H9 (cell line): ENCODE measurements around the gene KLHL20. TPM values are rescaled to one million over a fixed set of nuclear protein-coding genes. Genes with fewer than 3 reads are reported as not detected.

Source experiments
- DNase-seq: peaks from one replicate; pipeline ENCODE4 v3.0.0-alpha.2; 2017
- H2AFZ ChIP-seq: one replicate; pipeline ENCODE4 v1.6.1; 2013; ENCODE audit warnings: mild to moderate bottlenecking, low read length, control low read depth, moderate library complexity
- H2AK5ac ChIP-seq: 2 replicates; pipeline ENCODE4 v1.6.1; 2013; ENCODE audit warnings: low read length, control low read depth, mixed read lengths; ENCODE audit not compliant: insufficient read length
- H2BK120ac ChIP-seq: one replicate; pipeline ENCODE4 v1.6.1; 2013; ENCODE audit warnings: low read depth, mild to moderate bottlenecking, low read length, control low read depth, inconsistent platforms; ENCODE audit not compliant: poor library complexity, severe bottlenecking
- H2BK12ac ChIP-seq: 2 replicates; pipeline ENCODE4 v1.6.1; 2013; ENCODE audit warnings: low read length, control low read depth, mixed read lengths, low read depth; ENCODE audit not compliant: insufficient read length
- H2BK15ac ChIP-seq: 2 replicates; pipeline ENCODE4 v1.6.1; 2013; ENCODE audit warnings: low read depth, low read length, control low read depth
- H2BK20ac ChIP-seq: one replicate; pipeline ENCODE4 v1.6.1; 2013; ENCODE audit warnings: low read depth, mild to moderate bottlenecking, low read length, control low read depth, inconsistent platforms; ENCODE audit not compliant: poor library complexity, severe bottlenecking
- H2BK5ac ChIP-seq: 2 replicates; pipeline ENCODE4 v1.6.1; 2013; ENCODE audit warnings: low read length, control low read depth, mixed read lengths; ENCODE audit not compliant: insufficient read length
- H3K14ac ChIP-seq: 2 replicates; pipeline ENCODE4 v1.6.1; 2013; ENCODE audit warnings: low read length, control low read depth; ENCODE audit not compliant: insufficient read depth
- H3K18ac ChIP-seq: 2 replicates; pipeline ENCODE4 v1.6.1; 2013; ENCODE audit warnings: low read depth, mild to moderate bottlenecking, mixed read lengths, low read length, control low read depth; ENCODE audit not compliant: insufficient read length
- H3K23ac ChIP-seq: 2 replicates; pipeline ENCODE4 v1.6.1; 2013; ENCODE audit warnings: low read length, control low read depth, mixed read lengths, low read depth; ENCODE audit not compliant: insufficient read length
- H3K23me2 ChIP-seq: 2 replicates; pipeline ENCODE4 v1.6.1; 2013; ENCODE audit warnings: low read depth, mild to moderate bottlenecking, mixed read lengths, low read length, control low read depth; ENCODE audit not compliant: insufficient read length, poor library complexity, severe bottlenecking
- H3K27ac ChIP-seq: 2 replicates; pipeline ENCODE4 v1.5.1; 2013; ENCODE audit warnings: low read length, control low read depth, mixed read lengths, low read depth; ENCODE audit not compliant: insufficient read length
- H3K27me3 ChIP-seq: 2 replicates; pipeline ENCODE4 v1.6.1; 2013; ENCODE audit warnings: low read length, control low read depth, inconsistent platforms; ENCODE audit not compliant: insufficient read depth
- H3K4ac ChIP-seq: 2 replicates; pipeline ENCODE4 v1.6.1; 2013; ENCODE audit warnings: low read depth, mild to moderate bottlenecking, control low read depth, inconsistent platforms, low read length, moderate library complexity
- H3K4me1 ChIP-seq: 2 replicates; pipeline ENCODE4 v1.6.1; 2013; ENCODE audit warnings: low read length, control low read depth, inconsistent platforms; ENCODE audit not compliant: insufficient read depth
- H3K4me2 ChIP-seq: 2 replicates; pipeline ENCODE4 v1.6.1; 2013; ENCODE audit warnings: low read length, control low read depth, mixed read lengths; ENCODE audit not compliant: insufficient read length, insufficient read depth
- H3K56ac ChIP-seq: 2 replicates; pipeline ENCODE4 v1.6.1; 2013; ENCODE audit warnings: low read depth, mild to moderate bottlenecking, mixed read lengths, low read length, control low read depth; ENCODE audit not compliant: insufficient read length
- H3K79me1 ChIP-seq: 2 replicates; pipeline ENCODE4 v1.6.1; 2013; ENCODE audit warnings: low read depth, mild to moderate bottlenecking, moderate library complexity, low read length, control low read depth, inconsistent platforms; ENCODE audit not compliant: insufficient read depth, poor library complexity, severe bottlenecking
- H3K79me2 ChIP-seq: 2 replicates; pipeline ENCODE4 v1.6.1; 2013; ENCODE audit warnings: low read length, control low read depth, inconsistent platforms; ENCODE audit not compliant: insufficient read depth
- H3K9ac ChIP-seq: 2 replicates; pipeline ENCODE4 v1.6.1; 2013; ENCODE audit warnings: low read length, control low read depth, mixed read lengths; ENCODE audit not compliant: insufficient read length; ENCODE audit errors: extremely low read depth
- H3K9me3 ChIP-seq: one replicate; pipeline ENCODE4 v1.6.1; 2013; ENCODE audit warnings: low read depth, low read length, inconsistent platforms; ENCODE audit not compliant: control insufficient read depth
- H3T11ph ChIP-seq: one replicate; pipeline ENCODE4 v1.6.1; 2013; ENCODE audit warnings: mild to moderate bottlenecking, low read length, control low read depth, inconsistent platforms
- H4K20me1 ChIP-seq: one replicate; pipeline ENCODE4 v1.6.1; 2013; ENCODE audit not compliant: control insufficient read depth, insufficient read length, insufficient read depth
- H4K5ac ChIP-seq: 2 replicates; pipeline ENCODE4 v1.6.1; 2013; ENCODE audit warnings: low read depth, mild to moderate bottlenecking, mixed read lengths, low read length, control low read depth; ENCODE audit not compliant: insufficient read length
- H4K8ac ChIP-seq: replicated peaks from 2 replicates; pipeline ENCODE4 v1.6.1; 2013; ENCODE audit warnings: low read length, control low read depth, mixed read lengths, low read depth; ENCODE audit not compliant: insufficient read length
- H4K91ac ChIP-seq: 2 replicates; pipeline ENCODE4 v1.6.1; 2013; ENCODE audit warnings: low read depth, mild to moderate bottlenecking, moderate library complexity, mixed read lengths, low read length, control low read depth; ENCODE audit not compliant: insufficient read length
- H3K27ac Mint-ChIP-seq, 3 experiments: 2 replicates in 2 of 3; 3 replicates in 1 of 3; pipeline ENCODE4 v1.8.0; 2020 to 2021; ENCODE audit warnings: mixed read lengths in 3 of 3, mild to moderate bottlenecking in 1 of 3, moderate library complexity in 1 of 3
- H3K27me3 Mint-ChIP-seq: 2 replicates; pipeline ENCODE4 v1.8.0; 2021; ENCODE audit warnings: low read depth, mild to moderate bottlenecking, moderate library complexity, mixed read lengths
- H3K36me3 Mint-ChIP-seq, 3 experiments: 2 replicates in 2 of 3; 3 replicates in 1 of 3; pipeline ENCODE4 v1.8.0; 2020 to 2021; ENCODE audit warnings: low read depth in 3 of 3, mixed read lengths in 3 of 3; ENCODE audit not compliant: insufficient read depth in 1 of 3
- H3K4me1 Mint-ChIP-seq, 2 experiments: 2 replicates each; pipeline ENCODE4 v1.8.0; 2020; ENCODE audit warnings: mixed read lengths in 2 of 2
- H3K4me3 Mint-ChIP-seq, 2 experiments: 2 replicates in 1 of 2; 3 replicates in 1 of 2; pipeline ENCODE4 v1.8.0; 2020 to 2021; ENCODE audit warnings: mild to moderate bottlenecking in 2 of 2, mixed read lengths in 2 of 2, moderate library complexity in 1 of 2
- H3K9me3 Mint-ChIP-seq, 2 experiments: 2 replicates in 1 of 2; 3 replicates in 1 of 2; pipeline ENCODE4 v1.8.0; 2020; ENCODE audit warnings: mild to moderate bottlenecking in 2 of 2, mixed read lengths in 2 of 2, moderate library complexity in 1 of 2
- CTCF ChIP-seq: fragments of 200-600 bp; sonication (generic); conservative IDR thresholded peaks from 3 replicates; pipeline ENCODE4 v1.8.0; 2021; ENCODE audit warnings: antibody characterized with exemption, mild to moderate bottlenecking
- WGBS: extraction: QIAGEN DNeasy Blood & Tissue Kit; methylation state at CpG from one replicate; pipeline ENCODE4 v1.1.7; 2013; ENCODE audit warnings: missing lambda C conversion rate, low lambda C conversion rate, mixed read lengths; ENCODE audit not compliant: insufficient read length; ENCODE audit errors: extremely low coverage; 5-methylcytosine and 5-hydroxymethylcytosine counted together
- total RNA-seq: library from RNA; stranded (reverse); gene quantifications from 2 replicates; pipeline ENCODE4 v1.2.1, GENCODE V29; 2021

KLHL20 gene
- total RNA-seq, 1 experiment from 2014 or later, result 12.2 TPM

- Histone ChIP-seq H3K4me2 (no peak overlapping the region), H3K56ac (no peak overlapping the region), H3K9ac (no peak overlapping the region), H4K20me1 (no peaks in the 10 kb centered on the region), H3K27ac (no peak overlapping the region), H2BK15ac (no peak overlapping the region), H2BK20ac (no peak overlapping the region), H2BK5ac (no peak overlapping the region), H3K23ac (no peak overlapping the region), H2AK5ac (no peak overlapping the region), H3T11ph (no peak overlapping the region), H2AFZ (no peak overlapping the region), H3K79me2 (no peaks in the 10 kb centered on the region), H3K9me3 (no peaks in the 10 kb centered on the region), H4K5ac (no peak overlapping the region), H3K23me2 (no peaks in the 10 kb centered on the region), H2BK120ac (no peak overlapping the region), H4K8ac (no peak overlapping the region), H3K79me1 (no peaks in the 10 kb centered on the region), H3K4ac (no peak overlapping the region), H3K4me1 (no peaks in the 10 kb centered on the region), H3K14ac (no peak overlapping the region), H4K91ac (no peak overlapping the region), H2BK12ac (no peak overlapping the region), H3K27me3 (no peaks in the 10 kb centered on the region), H3K18ac (no peak overlapping the region)
- no CpG with 5 or more reads among the region's 1 CpG for WGBS
- Mint-ChIP-seq H3K4me3 (no peak overlapping the region), H3K36me3 (peaks cover 16 to 62% (median 58%) of the 10 kb centered on the region in 3 experiments; a peak in 6 of 7 replicates), H3K27me3 (no peaks in the 10 kb centered on the region), H3K27ac (no peak overlapping the region), H3K4me1 (no peaks in the 10 kb centered on the region), H3K9me3 (no peaks in the 10 kb centered on the region)
- TF ChIP-seq CTCF, result no peak
- no peak for DNase-seq
Measured at GRCh38 chr1:173832748-173833147, 118.0 kb downstream of the KLHL20 start.

Other genes with a start within 250 kb of the KLHL20 start
- 533 and 541 TPM in 2 replicates for gene PRDX6, start 237.6 kb upstream of the KLHL20 start, total RNA-seq
- not detected in 2 replicates for gene SLC9C2, start 111.9 kb upstream of the KLHL20 start, total RNA-seq
- not detected in 2 replicates for gene TEX50, start 79.6 kb upstream of the KLHL20 start, total RNA-seq
- 0.31 and 0.44 TPM in 2 replicates for gene ANKRD45, start 45.1 kb upstream of the KLHL20 start, total RNA-seq
- gene DARS2, start 109.7 kb downstream of the KLHL20 start, total RNA-seq, result 35.0 and 35.5 TPM in 2 replicates
- 14.4 and 16.9 TPM in 2 replicates for gene CENPL, start 109.9 kb downstream of the KLHL20 start, total RNA-seq
- 677 and 690 TPM in 2 replicates for gene GAS5, start 153.0 kb downstream of the KLHL20 start, total RNA-seq
- gene ZBTB37, start 153.4 kb downstream of the KLHL20 start, total RNA-seq, result 10.6 and 12.0 TPM in 2 replicates
- gene SERPINC1, start 202.3 kb downstream of the KLHL20 start, total RNA-seq, result not detected in 2 replicates